SU-DHL-6 (cell line): ENCODE results near the gene RETREG2.

Source experiments
- H2AFZ ChIP-seq: fragments of 200-600 bp; sonication (generic); 2 replicates; pipeline ENCODE4 v1.6.1; 2014; ENCODE audit warnings: low read depth, mild to moderate bottlenecking, moderate library complexity, mixed read lengths, antibody characterized with exemption, low read length; ENCODE audit not compliant: severe bottlenecking
- H3F3A ChIP-seq: fragments of 200-600 bp; shearing (Covaris generic); 2 replicates; pipeline ENCODE4 v1.6.0; 2016; ENCODE audit warnings: antibody characterized with exemption, mild to moderate bottlenecking; ENCODE audit not compliant: insufficient read depth
- H3K27ac ChIP-seq: fragments of 200-600 bp; sonication (generic); 2 replicates; pipeline ENCODE4 v1.5.1; 2016; ENCODE audit warnings: low read depth, mild to moderate bottlenecking, low read length, moderate library complexity, mixed read lengths
- H3K27me3 ChIP-seq: fragments of 200-600 bp; sonication (generic), shearing (Covaris generic); 2 replicates; pipeline ENCODE4 v1.6.0; 2014; ENCODE audit warnings: mild to moderate bottlenecking, low read length
- H3K36me3 ChIP-seq: fragments of 200-600 bp; sonication (generic); 2 replicates; pipeline ENCODE4 v1.6.1; 2014; ENCODE audit warnings: mild to moderate bottlenecking, low read length, mixed read lengths
- H3K4me2 ChIP-seq: fragments of 300-600, 200-600 bp; shearing (Covaris generic), sonication (generic); 2 replicates; pipeline ENCODE4 v1.6.0; 2014; ENCODE audit warnings: low read length, low read depth, mild to moderate bottlenecking; ENCODE audit not compliant: poor library complexity, severe bottlenecking
- H3K4me3 ChIP-seq: fragments of 200-600 bp; sonication (generic); 2 replicates; pipeline ENCODE4 v1.5.1; 2014; ENCODE audit warnings: antibody characterized with exemption, low read length, mild to moderate bottlenecking, mixed read lengths; ENCODE audit not compliant: insufficient read depth, poor library complexity, severe bottlenecking
- H3K79me2 ChIP-seq: fragments of 200-600 bp; sonication (generic); 2 replicates; pipeline ENCODE4 v1.6.1; 2014; ENCODE audit warnings: mild to moderate bottlenecking, low read length, moderate library complexity; ENCODE audit not compliant: insufficient read depth
- H3K9ac ChIP-seq: fragments of 200-600 bp; sonication (generic); 2 replicates; pipeline ENCODE4 v1.7.0; 2014; ENCODE audit warnings: mild to moderate bottlenecking, low read length
- H3K9me2 ChIP-seq: fragments of 200-600 bp; sonication (generic); replicated peaks from 2 replicates; pipeline ENCODE4 v1.6.1; 2014; ENCODE audit warnings: low read length; ENCODE audit not compliant: insufficient read depth
- H3K9me3 ChIP-seq: fragments of 200-600 bp; sonication (generic); 2 replicates; pipeline ENCODE4 v1.6.1; 2014; ENCODE audit warnings: low read length, mixed read lengths; ENCODE audit not compliant: insufficient read depth
- H4K20me1 ChIP-seq: fragments of 200-600 bp; sonication (generic); 2 replicates; pipeline ENCODE4 v1.6.1; 2014; ENCODE audit warnings: low read depth, mild to moderate bottlenecking, antibody characterized with exemption, low read length, moderate library complexity, mixed read lengths
- CTCF ChIP-seq: fragments of 200-600 bp; sonication (generic); IDR thresholded peaks from one replicate; pipeline ENCODE4 v1.5.1; 2017; ENCODE audit warnings: antibody characterized with exemption, mild to moderate bottlenecking, low read length, moderate library complexity; ENCODE audit not compliant: insufficient read depth, poor library complexity, severe bottlenecking
- EZH2phosphoT487 ChIP-seq: fragments of 200-600 bp; sonication (generic), shearing (Covaris generic); conservative IDR thresholded peaks from 2 replicates; pipeline ENCODE4 v1.6.1; 2018; ENCODE audit warnings: mild to moderate bottlenecking, antibody characterized with exemption, low read length, moderate library complexity, mixed read lengths

The RETREG2 gene

DNA sequence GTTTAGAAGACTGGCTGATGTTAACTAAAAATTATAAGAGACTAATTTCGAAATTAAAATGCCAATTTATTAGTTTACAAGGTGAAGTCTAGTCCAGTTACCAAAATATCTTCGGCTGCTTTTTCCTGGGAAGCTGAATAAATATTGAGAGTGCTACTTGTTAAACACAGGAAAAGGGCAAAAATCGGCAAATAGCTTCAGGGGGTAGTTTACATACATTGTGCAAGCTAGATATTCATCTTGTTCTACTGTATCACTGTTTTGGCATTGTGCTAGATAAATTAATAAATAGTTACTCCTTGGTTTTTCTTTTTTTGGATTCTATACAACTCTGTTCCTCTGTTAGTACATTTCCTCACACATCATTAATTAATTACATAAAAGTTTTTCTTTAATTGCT is 46.7 kb upstream of the RETREG2 start:
- no peaks in the 10 kb centered on the region for H3K27me3 ChIP-seq
- H3K27ac ChIP-seq, result no peak overlapping the region
- H3K36me3 ChIP-seq, result no peaks in the 10 kb centered on the region
- H3K4me3 ChIP-seq, result no peak overlapping the region
- no peaks in the 10 kb centered on the region for H3K79me2 ChIP-seq
- TF ChIP-seq EZH2phosphoT487, result no peak
- TF ChIP-seq CTCF, result no peak
- no peaks in the 10 kb centered on the region for H3K9me2 ChIP-seq
- H3K9ac ChIP-seq, result no peak overlapping the region
- H3K4me2 ChIP-seq, result no peak overlapping the region
- H2AFZ ChIP-seq, result no peak overlapping the region
- no peaks in the 10 kb centered on the region for H4K20me1 ChIP-seq
- no peaks in the 10 kb centered on the region for H3K9me3 ChIP-seq
- H3F3A ChIP-seq, result no peaks in the 10 kb centered on the region

DNA sequence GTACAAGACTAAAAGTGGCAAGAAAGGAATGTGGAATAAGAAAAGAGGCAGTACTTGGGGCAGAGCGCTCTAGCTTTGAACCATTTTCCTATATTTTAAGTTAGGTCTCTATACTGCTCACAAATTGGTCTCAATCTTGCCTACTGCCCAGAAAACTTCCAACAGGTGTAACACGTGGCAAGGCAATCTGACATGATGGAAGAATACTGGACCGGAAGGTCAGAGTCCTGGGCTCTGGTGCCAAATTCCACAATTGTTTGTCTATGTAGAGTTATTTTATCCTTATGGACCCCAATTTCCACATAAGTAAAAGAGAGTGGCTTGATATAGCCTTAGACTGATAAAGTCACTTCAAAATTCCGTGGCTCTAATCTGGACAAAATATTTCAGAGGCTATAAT is 46.3 kb upstream of the RETREG2 start:
- H3K9me2 ChIP-seq, result no peaks in the 10 kb centered on the region
- no peaks in the 10 kb centered on the region for H3K27me3 ChIP-seq
- H2AFZ ChIP-seq, result no peak overlapping the region
- H3K27ac ChIP-seq, result no peak overlapping the region
- H3K9me3 ChIP-seq, result no peaks in the 10 kb centered on the region
- H3K4me3 ChIP-seq, result no peak overlapping the region
- no peaks in the 10 kb centered on the region for H3F3A ChIP-seq
- no peaks in the 10 kb centered on the region for H3K79me2 ChIP-seq
- H3K36me3 ChIP-seq, result no peaks in the 10 kb centered on the region
- H3K4me2 ChIP-seq, result no peak overlapping the region
- TF ChIP-seq CTCF (no peak), EZH2phosphoT487 (no peak)
- no peaks in the 10 kb centered on the region for H4K20me1 ChIP-seq
- H3K9ac ChIP-seq, result no peak overlapping the region

DNA sequence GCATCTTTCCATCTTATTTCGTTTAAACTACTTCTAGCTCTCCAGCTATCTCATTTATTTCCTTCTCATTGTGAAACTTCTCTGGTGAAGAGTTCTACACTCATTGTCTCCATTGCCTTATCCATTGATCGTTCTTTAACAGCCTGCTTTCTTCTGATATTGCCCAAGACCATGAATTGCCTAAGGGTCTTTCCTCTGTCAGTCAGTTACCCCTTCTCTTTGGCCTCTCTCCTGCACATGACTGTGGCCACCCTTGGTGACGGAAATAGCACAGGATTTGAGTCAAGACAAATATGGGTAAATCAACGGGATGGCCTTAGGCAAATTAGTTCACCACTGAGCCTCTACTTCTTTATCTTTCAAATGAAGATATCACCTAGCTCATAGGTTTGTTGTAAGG is 44.1 kb upstream of the RETREG2 start:
- Histone ChIP-seq H3K36me3 (no peaks in the 10 kb centered on the region), H3K4me3 (no peak overlapping the region), H3K9me3 (no peaks in the 10 kb centered on the region), H3K9me2 (no peaks in the 10 kb centered on the region), H3K79me2 (no peaks in the 10 kb centered on the region), H3K9ac (no peak overlapping the region), H3K4me2 (no peak overlapping the region), H3K27me3 (no peaks in the 10 kb centered on the region), H3F3A (no peaks in the 10 kb centered on the region), H3K27ac (no peak overlapping the region), H4K20me1 (no peaks in the 10 kb centered on the region), H2AFZ (no peak overlapping the region)
- TF ChIP-seq EZH2phosphoT487, result no peak
- no peak for TF ChIP-seq CTCF

DNA sequence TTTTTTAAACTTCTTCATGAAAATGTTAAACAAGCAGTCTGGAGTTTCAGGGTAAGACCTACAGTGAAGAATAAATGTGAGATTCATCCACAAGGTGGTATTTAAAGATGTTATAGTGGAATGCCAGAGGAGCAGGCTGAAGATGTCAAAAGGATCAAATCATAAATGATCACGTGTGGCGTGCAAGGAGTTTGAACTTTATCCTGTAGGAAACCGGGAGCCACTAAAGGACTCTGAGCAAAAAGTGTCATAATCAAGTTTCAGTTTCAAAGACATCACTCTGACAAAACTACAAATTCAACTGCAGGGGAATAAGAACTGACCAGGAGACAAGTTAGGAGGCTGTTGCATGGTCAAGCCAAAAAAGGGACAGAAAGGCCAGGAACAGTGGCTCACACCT is 37.4 kb upstream of the RETREG2 start:
- no peak overlapping the region for H3K4me3 ChIP-seq
- H3K9me2 ChIP-seq, result no peaks in the 10 kb centered on the region
- H3F3A ChIP-seq, result no peaks in the 10 kb centered on the region
- no peaks in the 10 kb centered on the region for H4K20me1 ChIP-seq
- H3K79me2 ChIP-seq, result no peaks in the 10 kb centered on the region
- no peaks in the 10 kb centered on the region for H3K27me3 ChIP-seq
- H3K36me3 ChIP-seq, result no peaks in the 10 kb centered on the region
- no peak overlapping the region for H3K9ac ChIP-seq
- no peak overlapping the region for H3K27ac ChIP-seq
- no peak overlapping the region for H2AFZ ChIP-seq
- H3K9me3 ChIP-seq, result no peaks in the 10 kb centered on the region
- TF ChIP-seq CTCF, result no peak
- no peak for TF ChIP-seq EZH2phosphoT487
- no peak overlapping the region for H3K4me2 ChIP-seq
